SK-N-SH (cell line): ENCODE measurements around the gene PCP4. TPM values are rescaled to one million over a fixed set of nuclear protein-coding genes. Genes with fewer than 3 reads are reported as not detected.

Source experiments
- CTCF ChIA-PET: fragments of 300-600, 350-600 bp; formaldehyde crosslinking; extraction: SDS; loops from one replicate; lab custom pipeline; 2021; lab: Yijun Ruan, JAX
- POLR2A ChIA-PET: fragments of 350-600 bp; sonication (Branson Sonifier 250); formaldehyde crosslinking; extraction: SDS; loops from one replicate; lab custom pipeline; 2020; ENCODE audit warnings: antibody characterized with exemption, inconsistent platforms; lab: Yijun Ruan, JAX
- DNase-seq: peaks from one replicate; pipeline ENCODE4 v3.0.0; 2012
- H2AFZ ChIP-seq: fragments of 200-600 bp; sonication (generic); 2 replicates; pipeline ENCODE4 v1.8.1; 2016; ENCODE audit warnings: antibody characterized with exemption, mild to moderate bottlenecking, low read depth
- H3F3A ChIP-seq: fragments of 200-600 bp; sonication (generic); replicated peaks from 2 replicates; pipeline ENCODE3; 2016; ENCODE audit warnings: antibody characterized with exemption, mild to moderate bottlenecking; ENCODE audit not compliant: insufficient read depth
- H3K27ac ChIP-seq, 2 experiments: fragments of 200-500 bp in 1 of 2; fragments of 200-600 bp in 1 of 2; sonication (Bioruptor generic) in 1 of 2; sonication (generic), shearing (Covaris generic) in 1 of 2; 2 replicates each; pipeline versions ENCODE4 v1.5.1 to v1.6.1; 2014 to 2016; ENCODE audit warnings: low read depth in 2 of 2, inconsistent platforms in 1 of 2, low read length in 1 of 2, mild to moderate bottlenecking in 1 of 2, mixed read lengths in 1 of 2
- H3K27me3 ChIP-seq: fragments of 200-600 bp; sonication (generic), shearing (Covaris generic); 2 replicates; pipeline ENCODE4 v1.6.1; 2016; ENCODE audit warnings: mixed run types; ENCODE audit not compliant: insufficient read depth
- H3K36me3 ChIP-seq, 2 experiments: fragments of 200-500 bp in 1 of 2; fragments of 200-600 bp in 1 of 2; sonication (Bioruptor generic) in 1 of 2; sonication (generic) in 1 of 2; replicated peaks in 1 of 2; 2 replicates each; pipeline versions ENCODE3 to v1.5.1; 2014 to 2016; ENCODE audit warnings: low read length in 1 of 2, mild to moderate bottlenecking in 1 of 2; ENCODE audit not compliant: insufficient read depth in 2 of 2, control insufficient read depth in 1 of 2
- H3K4me1 ChIP-seq, 2 experiments: fragments of 200-500 bp in 1 of 2; fragments of 200-600 bp in 1 of 2; sonication (Bioruptor generic) in 1 of 2; sonication (generic), shearing (Covaris generic) in 1 of 2; 2 replicates each; pipeline versions ENCODE4 v1.5.1 to v1.6.1; 2014 to 2016; ENCODE audit warnings: low read depth in 1 of 2, low read length in 1 of 2, mixed run types in 1 of 2; ENCODE audit not compliant: insufficient read depth in 2 of 2, control insufficient read depth in 1 of 2
- H3K4me2 ChIP-seq: fragments of 200-600 bp; sonication (generic), shearing (Covaris generic); 2 replicates; pipeline ENCODE4 v1.6.1; 2017; ENCODE audit warnings: mixed run types
- H3K4me3 ChIP-seq, 2 experiments: fragments of 200-500 bp in 1 of 2; fragments of 200-600 bp in 1 of 2; sonication (Bioruptor generic) in 1 of 2; sonication (generic), shearing (Covaris generic) in 1 of 2; 2 replicates each; pipeline versions ENCODE4 v1.5.1 to v1.8.1; 2014 to 2016; ENCODE audit warnings: low read depth in 2 of 2, inconsistent platforms in 1 of 2, low read length in 1 of 2, mild to moderate bottlenecking in 1 of 2, mixed read lengths in 1 of 2, moderate library complexity in 1 of 2
- H3K79me2 ChIP-seq: fragments of 200-600 bp; sonication (generic); 2 replicates; pipeline ENCODE4 v1.8.1; 2017; ENCODE audit warnings: mild to moderate bottlenecking; ENCODE audit not compliant: insufficient read depth
- H3K9ac ChIP-seq: fragments of 200-600 bp; sonication (generic); 2 replicates; pipeline ENCODE4 v1.6.1; 2017; ENCODE audit warnings: mixed run types
- H3K9me2 ChIP-seq: fragments of 200-600 bp; sonication (generic); 2 replicates; pipeline ENCODE4 v1.6.1; 2017; ENCODE audit warnings: mixed run types
- H3K9me3 ChIP-seq: fragments of 200-600 bp; sonication (generic); 2 replicates; pipeline ENCODE4 v1.6.1; 2017; ENCODE audit warnings: mixed run types, mild to moderate bottlenecking, moderate library complexity
- H4K20me1 ChIP-seq: fragments of 200-600 bp; sonication (generic); 2 replicates; pipeline ENCODE4 v1.6.1; 2017; ENCODE audit warnings: mild to moderate bottlenecking, mixed run types; ENCODE audit not compliant: insufficient read depth
- CTCF ChIP-seq: fragments of 200-600 bp; sonication (generic); IDR thresholded peaks from 2 replicates; pipeline ENCODE4 v1.6.1; 2017; ENCODE audit warnings: antibody characterized with exemption, mild to moderate bottlenecking, moderate library complexity
- EZH2phosphoT487 ChIP-seq: fragments of 200-600 bp; sonication (generic); IDR thresholded peaks from 2 replicates; pipeline ENCODE4 v1.6.1; 2017; ENCODE audit warnings: low read depth, mixed run types, mild to moderate bottlenecking, antibody characterized with exemption, moderate library complexity, borderline replicate concordance
- FOXJ3 ChIP-seq: sonication (generic); formaldehyde crosslinking; IDR thresholded peaks from 2 replicates; pipeline ENCODE4 v1.5.1; 2020; ENCODE audit warnings: mild to moderate bottlenecking, missing genetic modification reagents
- IRF3 ChIP-seq: fragments of 150-350 bp; IDR thresholded peaks from 2 replicates; pipeline ENCODE4 v1.6.1; 2016; ENCODE audit warnings: mild to moderate bottlenecking, low read depth, low read length
- MAX ChIP-seq: IDR thresholded peaks from 2 replicates; pipeline ENCODE4 v1.4.0; 2012; ENCODE audit warnings: low read depth
- NFIC ChIP-seq: IDR thresholded peaks from 2 replicates; pipeline ENCODE4 v1.4.0; 2012; ENCODE audit warnings: borderline replicate concordance
- NRF1 ChIP-seq: IDR thresholded peaks from 2 replicates; pipeline ENCODE4 v1.6.1; 2012; ENCODE audit warnings: low read depth, mild to moderate bottlenecking, low read length
- RAD21 ChIP-seq: IDR thresholded peaks from 2 replicates; pipeline ENCODE4 v1.6.1; 2012; ENCODE audit warnings: mild to moderate bottlenecking, low read length
- RCOR1 ChIP-seq: fragments of 150-350 bp; IDR thresholded peaks from 2 replicates; pipeline ENCODE4 v1.6.1; 2017; ENCODE audit warnings: antibody characterized with exemption, low read length
- REST ChIP-seq: IDR thresholded peaks from 2 replicates; pipeline ENCODE4 v1.6.1; 2012; ENCODE audit warnings: mild to moderate bottlenecking, low read depth, low read length, moderate library complexity
- RFX5 ChIP-seq: IDR thresholded peaks from 2 replicates; pipeline ENCODE4 v1.6.1; 2012; ENCODE audit warnings: mild to moderate bottlenecking, improper control_type of control experiment, low read length
- RXRA ChIP-seq: IDR thresholded peaks from 2 replicates; pipeline ENCODE4 v1.4.0; 2012; ENCODE audit warnings: low read depth, mild to moderate bottlenecking, borderline replicate concordance
- TAF1 ChIP-seq: IDR thresholded peaks from 2 replicates; pipeline ENCODE4 v1.6.1; 2012; ENCODE audit warnings: low read depth, mild to moderate bottlenecking, low read length, moderate library complexity, borderline replicate concordance
- USF2 ChIP-seq: fragments of 150-350 bp; IDR thresholded peaks from 2 replicates; pipeline ENCODE4 v1.6.1; 2017; ENCODE audit warnings: antibody characterized with exemption, low read length, low read depth, borderline replicate concordance
- ZBTB33 ChIP-seq: IDR thresholded peaks from 2 replicates; pipeline ENCODE4 v1.4.0; 2012; ENCODE audit warnings: low read depth, borderline replicate concordance
- WGBS: methylation state at CpG from one replicate; pipeline ENCODE4 v1.1.6; 2017; ENCODE audit warnings: low lambda C conversion rate; 5-methylcytosine and 5-hydroxymethylcytosine counted together
- polyA plus RNA-seq, 3 experiments: library from polyadenylated mRNA; depleted of rRNA; stranded (reverse); fragments of >200 nt; gene quantifications; 2 replicates each; pipeline ENCODE4 v1.2.3, GENCODE V29; 2012

PCP4 gene
- polyA plus RNA-seq, 1 of the 3 experiments (the other 2 are of a cell fraction), result not detected

- Histone ChIP-seq H3K36me3 (no peaks in the 10 kb centered on the region), H3K4me2 (no peak overlapping the region), H3K27me3 (no peaks in the 10 kb centered on the region), H3K4me1 (no peaks in the 10 kb centered on the region), H2AFZ (no peak overlapping the region), H3K27ac (no peak overlapping the region), H3F3A (no peaks in the 10 kb centered on the region), H3K79me2 (no peaks in the 10 kb centered on the region), H3K4me3 (no peak overlapping the region), H4K20me1 (no peaks in the 10 kb centered on the region), H3K9me3 (no peaks in the 10 kb centered on the region), H3K9ac (no peak overlapping the region), H3K9me2 (no peaks in the 10 kb centered on the region)
- CTCF ChIA-PET, result interaction anchor here (1.0 kb wide), 1 partner anchor 13 kb away, joined by 3 read pairs; no protein-coding TSS in a partner anchor
- WGBS, result 21% methylated on average over 4 of the region's 4 CpGs
- DNase-seq, result no peak
- TF ChIP-seq IRF3 (no peak), RAD21 (no peak), RFX5 (no peak), REST (no peak), USF2 (no peak)
- POLR2A ChIA-PET, result no interaction called here
Observed at GRCh38 chr21:39918558-39918957, 51.3 kb downstream of the PCP4 start.

GRCh38 chr21:39923476-39923875, 56.2 kb downstream of the PCP4 start:
- H3F3A ChIP-seq, result no peaks in the 10 kb centered on the region
- no peaks in the 10 kb centered on the region for H3K9me2 ChIP-seq
- no peaks in the 10 kb centered on the region for H3K27me3 ChIP-seq
- no peak overlapping the region for H3K9ac ChIP-seq
- no peaks in the 10 kb centered on the region for H3K4me1 ChIP-seq
- H3K27ac ChIP-seq, result no peak overlapping the region
- H3K36me3 ChIP-seq, result no peaks in the 10 kb centered on the region
- no peak overlapping the region for H3K4me3 ChIP-seq
- H3K4me2 ChIP-seq, result no peak overlapping the region
- no peak overlapping the region for H2AFZ ChIP-seq
- WGBS, result 34% methylated on average over 10 of the region's 10 CpGs
- H3K79me2 ChIP-seq, result no peaks in the 10 kb centered on the region
- ChIA-PET POLR2A (no interaction called here), CTCF (interaction anchor here (0.8 kb wide), 1 partner anchor 134 kb away, joined by 3 read pairs; no protein-coding TSS in a partner anchor)
- no peak for DNase-seq
- no peaks in the 10 kb centered on the region for H3K9me3 ChIP-seq
- no peaks in the 10 kb centered on the region for H4K20me1 ChIP-seq
- no peak for TF ChIP-seq ZBTB33
- no peak for TF ChIP-seq FOXJ3
- no peak for TF ChIP-seq RXRA
- TF ChIP-seq MAX, result no peak
- TF ChIP-seq EZH2phosphoT487, result no peak
- no peak for TF ChIP-seq TAF1
- no peak for TF ChIP-seq IRF3
- no peak for TF ChIP-seq CTCF
- no peak for TF ChIP-seq RFX5
- TF ChIP-seq NFIC, result no peak
- TF ChIP-seq NRF1, result no peak
- TF ChIP-seq RCOR1, result no peak
